H7 (cell line): ENCODE results near the gene BABAM2. TPM values are rescaled to one million over a fixed set of nuclear protein-coding genes. Genes with fewer than 3 reads are reported as not detected.

Experiments
- DNase-seq: peaks from one replicate; pipeline ENCODE4 v3.0.0; 2012
- H3K27me3 ChIP-seq: 2 replicates; pipeline ENCODE4 v1.6.0; 2011; ENCODE audit warnings: mild to moderate bottlenecking, low read length; ENCODE audit not compliant: control insufficient read depth, insufficient read depth
- H3K36me3 ChIP-seq: replicated peaks from 2 replicates; pipeline ENCODE4 v1.5.1; 2011; ENCODE audit warnings: low read length; ENCODE audit not compliant: control insufficient read depth, insufficient read depth
- H3K4me3 ChIP-seq: 2 replicates; pipeline ENCODE4 v1.5.1; 2011; ENCODE audit warnings: low read depth, mild to moderate bottlenecking, control low read depth, low read length, moderate library complexity; ENCODE audit not compliant: insufficient read depth
- total RNA-seq: library from RNA; depleted of rRNA; stranded (reverse); fragments of >200 nt; shearing (Covaris generic); gene quantifications from 2 replicates; pipeline ENCODE4 v1.2.3, GENCODE V29; 2014

BABAM2 gene
- total RNA-seq, 1 experiment from 2014 or later: 25.3 TPM

DNA sequence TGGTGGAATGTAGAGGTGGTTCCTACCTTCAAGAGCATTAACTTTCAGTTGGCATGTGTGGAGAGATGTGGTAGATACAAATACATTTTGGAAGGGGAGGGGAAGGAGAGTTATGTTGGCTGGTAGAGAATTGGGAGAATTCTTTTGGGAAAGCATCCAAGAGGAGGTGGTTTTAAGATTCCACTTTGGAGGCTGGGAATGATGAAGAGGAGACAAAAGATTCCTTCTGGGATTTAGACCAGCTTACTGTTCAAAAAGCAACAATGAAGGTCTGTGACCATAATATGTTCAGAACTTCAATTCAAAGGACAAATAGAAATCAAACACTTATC, 381.4 kb downstream of the BABAM2 start:
- DNase-seq: no peak
- no peak overlapping the region for H3K4me3 ChIP-seq
- H3K27me3 ChIP-seq: no peaks in the 10 kb centered on the region
- H3K36me3 ChIP-seq: no peaks in the 10 kb centered on the region

- DNase-seq: no peak
- H3K4me3 ChIP-seq: no peak overlapping the region
- H3K36me3 ChIP-seq: no peaks in the 10 kb centered on the region
- H3K27me3 ChIP-seq: no peaks in the 10 kb centered on the region
Observed at GRCh38 chr2:28273751-28274150, 383.2 kb downstream of the BABAM2 start.

DNA sequence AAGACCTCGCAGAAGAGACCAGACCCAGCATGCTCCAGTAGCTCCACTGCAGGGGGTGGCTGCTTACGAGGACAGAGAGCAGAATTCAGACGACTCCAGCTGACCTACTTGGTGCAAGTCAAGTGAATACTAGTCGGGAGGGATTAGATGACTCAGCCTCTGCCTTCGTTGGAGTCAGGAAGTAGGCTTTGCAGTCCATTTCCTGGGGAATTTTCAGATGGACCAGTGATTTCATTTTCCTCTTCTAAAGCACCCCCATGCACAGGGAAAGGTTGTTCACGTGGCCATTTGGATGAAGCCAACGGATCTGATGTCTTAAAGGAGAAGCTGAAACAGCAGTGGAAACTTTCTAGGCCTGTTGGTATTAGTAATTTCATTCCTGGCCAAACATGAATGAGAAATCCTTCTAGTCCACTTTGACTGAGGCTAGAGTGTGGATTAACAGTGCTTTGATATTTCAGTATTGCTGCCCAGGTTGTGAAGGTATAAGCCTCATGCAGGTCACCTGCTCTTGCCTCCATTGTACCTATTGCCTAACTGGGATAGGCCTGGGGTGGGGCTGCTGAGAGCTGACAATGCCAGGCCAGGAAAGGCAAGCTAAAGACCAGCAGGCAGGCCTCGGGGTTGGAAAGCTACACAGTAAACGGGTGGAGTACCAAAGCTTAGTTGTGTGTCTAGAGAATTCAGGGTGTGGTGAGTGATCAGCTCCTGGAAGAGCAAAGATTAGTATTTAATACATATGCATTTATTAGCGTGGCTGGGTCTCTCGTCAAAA, 384.6 kb downstream of the BABAM2 start:
- H3K27me3 ChIP-seq: no peaks in the 10 kb centered on the region
- H3K36me3 ChIP-seq: no peaks in the 10 kb centered on the region
- H3K4me3 ChIP-seq: no peak overlapping the region
- DNase-seq: peak; percentile 14

DNA sequence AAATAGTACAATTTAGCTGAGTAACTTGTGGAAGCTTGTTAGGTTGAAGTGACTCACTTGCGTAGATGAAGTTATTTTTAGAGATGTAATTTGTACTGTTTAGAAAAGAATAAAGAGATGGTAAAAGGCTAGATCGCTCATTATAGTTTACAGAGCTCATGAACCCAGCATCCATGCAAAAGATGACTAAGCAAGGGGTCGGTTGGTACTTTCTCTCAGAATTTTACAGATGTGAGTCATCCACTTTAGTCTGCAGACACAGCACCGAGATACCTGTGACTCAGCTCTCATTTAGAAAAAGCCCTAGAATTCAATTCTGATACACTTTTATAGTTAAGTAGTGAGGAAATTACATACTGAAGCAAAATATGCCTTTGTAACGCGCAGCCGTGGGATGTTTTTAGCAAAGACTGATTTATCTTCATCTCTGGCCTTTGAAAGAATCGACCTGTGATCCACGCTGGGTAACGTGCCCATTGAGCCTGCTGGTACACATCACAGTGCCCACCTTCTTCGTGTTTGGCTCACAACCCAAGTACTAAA, 385.6 kb downstream of the BABAM2 start:
- no peaks in the 10 kb centered on the region for H3K36me3 ChIP-seq
- DNase-seq: no peak
- H3K27me3 ChIP-seq: no peaks in the 10 kb centered on the region
- H3K4me3 ChIP-seq: no peak overlapping the region

GRCh38 chr2:28276807-28277206, 386.3 kb downstream of the BABAM2 start:
- no peak for DNase-seq
- no peak overlapping the region for H3K4me3 ChIP-seq

GRCh38 chr2:28277466-28277865, 386.9 kb downstream of the BABAM2 start:
- no peak for DNase-seq
- no peaks in the 10 kb centered on the region for H3K36me3 ChIP-seq
- H3K27me3 ChIP-seq: no peaks in the 10 kb centered on the region
- no peak overlapping the region for H3K4me3 ChIP-seq

More at GRCh38 chr2:28276807-28277206, 386.3 kb downstream of the BABAM2 start:
- no peaks in the 10 kb centered on the region for H3K36me3 ChIP-seq
- H3K27me3 ChIP-seq: no peaks in the 10 kb centered on the region

DNA sequence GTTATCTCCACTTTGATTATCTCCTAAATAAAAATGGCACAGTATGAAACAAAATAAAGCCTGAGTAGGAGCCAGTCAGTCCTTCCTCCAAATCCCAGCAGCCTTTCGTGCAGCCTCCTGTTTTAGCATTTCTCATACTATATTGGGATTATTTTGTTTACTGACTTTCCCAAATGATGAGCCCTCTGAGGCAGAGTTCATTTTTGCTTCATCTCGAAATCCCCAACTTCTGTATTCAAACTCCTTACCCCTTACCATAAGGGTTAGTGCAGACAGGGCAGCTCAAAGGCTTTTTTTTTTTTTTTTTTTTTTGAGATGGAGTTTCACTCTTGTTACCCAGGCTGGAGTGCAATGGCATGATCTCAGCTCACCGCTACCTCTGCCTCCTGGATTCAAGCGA, 388.8 kb downstream of the BABAM2 start:
- Histone ChIP-seq H3K36me3 (no peaks in the 10 kb centered on the region), H3K27me3 (no peaks in the 10 kb centered on the region), H3K4me3 (no peak overlapping the region)
- DNase-seq: no peak

DNA sequence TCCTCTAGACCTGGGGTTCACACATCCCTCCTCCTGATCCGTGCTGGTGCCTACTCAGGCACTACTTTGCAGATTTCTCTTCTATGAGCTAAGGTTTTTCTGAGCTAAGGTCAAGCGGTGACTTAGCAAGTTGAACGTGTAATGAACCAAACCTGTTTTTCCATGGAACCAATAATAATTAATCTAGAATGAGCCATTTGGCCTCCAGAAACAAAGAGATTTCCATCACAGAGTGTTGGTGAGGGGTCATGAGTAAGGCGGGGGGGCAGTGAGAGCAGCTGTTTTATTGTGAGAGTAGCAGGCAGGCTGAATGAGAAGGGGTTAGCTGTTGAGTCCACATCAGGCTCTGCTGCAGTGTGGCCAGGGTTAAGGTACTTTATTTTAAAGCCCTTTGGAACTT, 390.1 kb downstream of the BABAM2 start:
- H3K36me3 ChIP-seq: no peaks in the 10 kb centered on the region
- DNase-seq: no peak
- H3K4me3 ChIP-seq: no peak overlapping the region
- H3K27me3 ChIP-seq: no peaks in the 10 kb centered on the region

GRCh38 chr2:28281739-28282138, 391.2 kb downstream of the BABAM2 start:
- Histone ChIP-seq H3K4me3 (no peak overlapping the region), H3K27me3 (no peaks in the 10 kb centered on the region), H3K36me3 (no peaks in the 10 kb centered on the region)
- no peak for DNase-seq

- no peaks in the 10 kb centered on the region for H3K27me3 ChIP-seq
- no peaks in the 10 kb centered on the region for H3K36me3 ChIP-seq
- no peak for DNase-seq
- H3K4me3 ChIP-seq: no peak overlapping the region
Observed at GRCh38 chr2:28282248-28282647, 391.7 kb downstream of the BABAM2 start.

- Histone ChIP-seq H3K36me3 (no peaks in the 10 kb centered on the region), H3K27me3 (no peaks in the 10 kb centered on the region), H3K4me3 (no peak overlapping the region)
- no peak for DNase-seq
Observed at GRCh38 chr2:28282861-28283646, 392.5 kb downstream of the BABAM2 start.

DNA sequence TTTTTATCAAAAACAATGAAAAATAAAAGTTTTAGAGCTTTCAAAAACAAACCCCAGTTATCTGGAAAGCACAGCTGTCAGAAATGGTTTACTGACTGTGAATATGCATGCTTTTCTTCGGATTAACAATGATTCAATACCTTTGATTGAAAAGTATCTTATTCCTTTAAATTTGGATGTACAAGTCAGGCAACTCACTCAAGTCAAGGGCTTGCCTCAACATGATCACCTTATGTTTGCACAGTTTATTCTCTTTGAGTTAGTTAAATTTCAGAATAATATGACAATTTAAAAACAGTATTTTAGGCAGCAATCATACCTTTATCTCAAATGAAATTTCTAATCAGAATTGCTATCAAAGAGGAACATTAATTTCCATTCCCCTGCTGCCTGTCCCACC, 393.3 kb downstream of the BABAM2 start:
- Histone ChIP-seq H3K36me3 (no peaks in the 10 kb centered on the region), H3K4me3 (no peak overlapping the region), H3K27me3 (no peaks in the 10 kb centered on the region)
- DNase-seq: no peak

DNA sequence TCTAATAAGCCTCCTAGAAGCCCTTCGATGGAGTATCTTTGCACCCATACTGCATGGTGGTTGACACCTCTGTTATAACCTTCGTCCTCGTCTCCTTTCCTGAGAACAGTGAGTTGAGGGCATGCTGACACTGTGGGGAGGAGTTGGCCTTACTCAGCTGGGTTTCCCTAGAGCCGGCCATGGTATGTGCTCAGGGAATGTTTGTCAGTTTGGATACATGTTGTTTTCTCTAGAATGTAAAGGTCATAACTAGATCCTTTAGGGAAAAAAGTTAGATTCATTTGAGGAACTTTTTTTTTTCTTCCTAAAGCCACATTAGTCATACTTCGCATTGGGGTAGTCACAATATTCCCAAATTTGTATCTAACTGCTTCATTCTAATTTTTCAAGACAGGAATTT, 396.1 kb downstream of the BABAM2 start:
- H3K27me3 ChIP-seq: no peaks in the 10 kb centered on the region
- H3K36me3 ChIP-seq: no peaks in the 10 kb centered on the region
- no peak for DNase-seq
- no peak overlapping the region for H3K4me3 ChIP-seq

GRCh38 chr2:28287256-28287915, 396.9 kb downstream of the BABAM2 start:
- H3K4me3 ChIP-seq: no peak overlapping the region
- DNase-seq: no peak
- H3K27me3 ChIP-seq: no peaks in the 10 kb centered on the region

GRCh38 chr2:28288620-28289019, 398.1 kb downstream of the BABAM2 start:
- H3K27me3 ChIP-seq: no peaks in the 10 kb centered on the region
- DNase-seq: no peak
- H3K4me3 ChIP-seq: no peak overlapping the region
- H3K36me3 ChIP-seq: no peaks in the 10 kb centered on the region

More at GRCh38 chr2:28287256-28287915, 396.9 kb downstream of the BABAM2 start:
- no peaks in the 10 kb centered on the region for H3K36me3 ChIP-seq
